ENCODE data around the gene TSPAN8. TPM values are rescaled to one million over a fixed set of nuclear protein-coding genes. Genes with fewer than 3 reads are reported as not detected.

The TSPAN8 gene
- total RNA-seq, result 100 to 1,000 TPM in 1 of 4 donors, 10 to 100 TPM in 3; 21.0 to 117 (median 58.6) TPM

DNA sequence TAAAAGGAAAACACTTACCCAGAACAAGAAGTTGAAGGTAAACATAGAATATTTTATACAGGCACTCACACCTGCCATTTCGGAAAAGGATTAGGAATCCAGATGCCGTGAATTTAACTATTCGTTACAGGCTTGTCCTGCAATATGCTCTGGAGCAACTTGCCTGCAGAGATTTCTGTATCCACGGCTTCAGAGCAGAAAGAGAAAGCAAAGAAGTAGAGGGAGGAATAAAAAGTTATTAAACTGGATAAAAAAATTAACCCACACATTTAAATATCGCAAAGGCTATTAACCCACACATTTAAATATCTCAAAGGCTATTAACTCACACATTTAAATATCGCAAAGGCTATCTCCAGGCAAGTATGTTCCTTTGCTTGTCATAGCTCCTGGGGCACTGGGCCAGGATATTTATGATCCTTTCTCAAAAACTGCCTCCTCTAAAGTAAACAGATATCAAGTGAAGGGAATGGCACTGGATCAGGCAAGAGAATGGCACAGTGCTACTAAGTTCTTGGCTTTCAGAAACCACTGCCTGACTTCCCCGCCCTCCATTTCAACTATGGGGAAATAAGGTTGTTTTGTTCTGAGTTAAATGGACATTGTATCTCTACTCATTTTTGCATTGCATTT lies at the start of gene TSPAN8:
Gene TSPAN8, minus strand, starts transcription at position 399 of the 633 bp plus-strand sequence. Its CDS starts 321 bp downstream, at position 78.
- Histone ChIP-seq H3K4me1 (peaks cover 11 to 21% of the 10 kb centered on the region in 2 donors), H3K9me3 (no peaks in the 10 kb centered on the region), H3K27ac (peak within 1 kb of the TSS; percentile 67 to 81 (median 76)), H3K4me3 (peak within 1 kb of the TSS; percentile 52 to 62 (median 56)), H3K27me3 (no peaks in the 10 kb centered on the region), H3K36me3 (no peaks in the 10 kb centered on the region)
- peak in 1 of 2 donors; percentile 71 for TF ChIP-seq POLR2A (IDR thresholded peaks at IDR 0.05)
- TF ChIP-seq, protein P1, sequence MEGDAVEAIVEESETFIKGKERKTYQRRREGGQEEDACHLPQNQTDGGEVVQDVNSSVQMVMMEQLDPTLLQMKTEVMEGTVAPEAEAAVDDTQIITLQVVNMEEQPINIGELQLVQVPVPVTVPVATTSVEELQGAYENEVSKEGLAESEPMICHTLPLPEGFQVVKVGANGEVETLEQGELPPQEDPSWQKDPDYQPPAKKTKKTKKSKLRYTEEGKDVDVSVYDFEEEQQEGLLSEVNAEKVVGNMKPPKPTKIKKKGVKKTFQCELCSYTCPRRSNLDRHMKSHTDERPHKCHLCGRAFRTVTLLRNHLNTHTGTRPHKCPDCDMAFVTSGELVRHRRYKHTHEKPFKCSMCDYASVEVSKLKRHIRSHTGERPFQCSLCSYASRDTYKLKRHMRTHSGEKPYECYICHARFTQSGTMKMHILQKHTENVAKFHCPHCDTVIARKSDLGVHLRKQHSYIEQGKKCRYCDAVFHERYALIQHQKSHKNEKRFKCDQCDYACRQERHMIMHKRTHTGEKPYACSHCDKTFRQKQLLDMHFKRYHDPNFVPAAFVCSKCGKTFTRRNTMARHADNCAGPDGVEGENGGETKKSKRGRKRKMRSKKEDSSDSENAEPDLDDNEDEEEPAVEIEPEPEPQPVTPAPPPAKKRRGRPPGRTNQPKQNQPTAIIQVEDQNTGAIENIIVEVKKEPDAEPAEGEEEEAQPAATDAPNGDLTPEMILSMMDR (IDR thresholded peaks at IDR 0.05 in 4 of 5, conservative IDR thresholded peaks at IDR 0.05 in 1 of 5), result no peak
- DNase-seq (peak; percentile 25 to 30), ATAC-seq (peak; percentile 79 to 90)
- intact Hi-C loops (cut with DNase I; ENCODE audit: low total_unique reads), result loop anchor here (2.0 kb wide), 1 partner anchor 15 kb away; no protein-coding TSS in a partner anchor
- in situ Hi-C loops (cut with MboI; ENCODE audit: low sequenced_read_pairs in 4 of 4), result no loop called here

DNA sequence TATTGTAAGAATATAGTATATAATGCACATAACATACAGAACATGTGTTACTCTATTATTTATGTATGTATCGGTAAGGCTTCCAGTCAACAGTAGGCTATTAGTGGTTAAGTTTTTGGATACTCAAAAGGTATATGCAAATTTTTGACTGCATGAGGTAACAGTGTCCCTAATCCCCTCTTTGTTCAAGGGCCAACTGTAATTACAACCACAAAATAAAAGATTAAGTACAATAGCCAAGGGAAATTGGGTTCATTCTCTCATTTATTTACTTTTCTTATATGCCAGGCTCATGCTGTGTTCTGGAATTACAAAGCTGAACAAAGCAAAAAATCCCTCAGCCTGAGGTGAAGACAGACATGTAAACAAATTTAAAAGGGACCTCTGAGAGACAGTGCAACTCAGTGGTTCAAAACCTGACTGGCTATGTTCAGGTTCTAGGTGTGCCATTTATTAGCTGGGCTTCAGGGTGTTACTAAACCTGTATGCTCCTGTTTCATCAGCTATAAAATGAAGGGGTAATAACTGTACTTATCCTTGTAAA lies 43.4 kb upstream of the TSPAN8 start:
- Histone ChIP-seq H3K27me3 (no peaks in the 10 kb centered on the region), H3K36me3 (no peaks in the 10 kb centered on the region), H3K27ac (no peak overlapping the region), H3K4me3 (no peak overlapping the region), H3K4me1 (peaks cover 3 to 6% of the 10 kb centered on the region in 2 donors), H3K9me3 (no peaks in the 10 kb centered on the region)
- no peak for ATAC-seq
- in situ Hi-C loops (cut with MboI; ENCODE audit: low sequenced_read_pairs in 4 of 4), result no loop called here
- no peak for DNase-seq
- TF ChIP-seq POLR2A (IDR thresholded peaks at IDR 0.05), result no peak
- TF ChIP-seq, protein P1 (IDR thresholded peaks at IDR 0.05 in 4 of 5, conservative IDR thresholded peaks at IDR 0.05 in 1 of 5), result no peak
- intact Hi-C loops (cut with DNase I; ENCODE audit: low total_unique reads), result no loop called here

- no peak for DNase-seq
- Histone ChIP-seq H3K27ac (no peak overlapping the region), H3K9me3 (no peaks in the 10 kb centered on the region), H3K27me3 (no peaks in the 10 kb centered on the region), H3K36me3 (no peaks in the 10 kb centered on the region), H3K4me1 (peaks cover 3 to 6% of the 10 kb centered on the region in 2 donors), H3K4me3 (no peak overlapping the region)
- in situ Hi-C loops (cut with MboI; ENCODE audit: low sequenced_read_pairs in 4 of 4) (no loop called here), intact Hi-C loops (cut with DNase I; ENCODE audit: low total_unique reads) (no loop called here)
- no peak for TF ChIP-seq POLR2A (IDR thresholded peaks at IDR 0.05)
- TF ChIP-seq, protein P1 (IDR thresholded peaks at IDR 0.05 in 4 of 5, conservative IDR thresholded peaks at IDR 0.05 in 1 of 5), result no peak
- no peak for ATAC-seq
Observed at GRCh38 chr12:71200706-71201105, 42.9 kb upstream of the TSPAN8 start.

DNA sequence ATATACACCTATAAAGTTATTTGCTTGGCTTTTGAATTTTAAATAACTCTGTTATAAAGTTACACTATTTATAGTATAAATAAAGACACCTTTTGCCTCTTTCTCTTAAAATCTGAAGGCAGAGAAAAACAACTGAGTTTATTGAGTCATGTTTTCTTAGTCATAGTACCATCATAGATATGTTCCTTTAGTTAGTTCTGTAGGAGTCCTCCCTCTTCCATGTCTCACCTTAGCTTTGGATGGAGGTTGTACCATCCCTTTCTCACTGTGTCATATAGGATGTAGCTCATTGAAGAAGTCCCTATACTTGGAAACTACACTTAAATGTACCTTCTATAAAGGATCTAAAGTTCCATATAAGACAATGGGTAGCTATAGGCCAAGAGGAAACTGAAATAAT lies 39.7 kb upstream of the TSPAN8 start:
- TF ChIP-seq, protein P1 (IDR thresholded peaks at IDR 0.05 in 4 of 5, conservative IDR thresholded peaks at IDR 0.05 in 1 of 5), result no peak
- no peak for TF ChIP-seq POLR2A (IDR thresholded peaks at IDR 0.05)
- no peak overlapping the region for H3K27ac ChIP-seq
- no peak overlapping the region for H3K4me3 ChIP-seq
- ATAC-seq (no peak), DNase-seq (no peak)
- no peaks in the 10 kb centered on the region for H3K36me3 ChIP-seq
- in situ Hi-C loops (cut with MboI; ENCODE audit: low sequenced_read_pairs in 4 of 4), result no loop called here
- H3K4me1 ChIP-seq, result no peaks in the 10 kb centered on the region
- H3K9me3 ChIP-seq, result no peaks in the 10 kb centered on the region
- H3K27me3 ChIP-seq, result no peaks in the 10 kb centered on the region
- intact Hi-C loops (cut with DNase I; ENCODE audit: low total_unique reads), result no loop called here
